ENCODE measurements around the gene ZG16B. TPM values are rescaled to one million over a fixed set of nuclear protein-coding genes. Genes with fewer than 3 reads are reported as not detected.
A peak's percentile ranks its signal among the peaks of the same experiment; 100 is the strongest.

ZG16B gene
- total RNA-seq, 1 experiment from 2014 or later = not detected

DNA sequence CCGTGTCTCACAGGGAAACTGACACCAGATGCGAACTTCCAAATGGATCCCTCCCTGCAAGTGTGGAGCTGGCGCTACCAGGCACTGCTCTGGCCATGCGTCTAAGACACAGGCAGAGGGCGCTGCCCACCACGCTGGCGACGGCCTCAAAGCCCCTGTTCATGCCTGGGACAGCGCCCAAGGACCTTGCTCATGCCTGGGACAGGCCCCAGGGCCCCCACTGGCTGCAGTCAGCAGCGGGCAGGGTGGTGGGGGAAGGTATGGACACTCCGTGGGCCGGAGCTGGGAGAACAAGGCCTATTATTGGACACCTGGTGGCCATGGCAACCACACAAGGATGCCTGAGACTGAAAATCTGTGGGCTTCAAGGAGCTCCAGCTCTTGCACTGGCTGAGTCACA lies 8.8 kb downstream of the ZG16B start:
- Histone ChIP-seq H2BK15ac (ENCODE audit: low read depth, low read length) (no peak overlapping the region), H2BK20ac (ENCODE audit: low read depth, low read length, poor library complexity, severe bottlenecking) (no peak overlapping the region), H2BK12ac (ENCODE audit: insufficient read length, low read depth, low read length) (no peak overlapping the region), H2BK120ac (ENCODE audit: low read depth, low read length, poor library complexity, severe bottlenecking) (no peak overlapping the region), H3K9ac (ENCODE audit: extremely low read depth, insufficient read length, low read length) (no peak overlapping the region), H3K79me1 (ENCODE audit: insufficient read depth, low read depth, low read length, poor library complexity, severe bottlenecking) (no peaks in the 10 kb centered on the region), H3K4ac (ENCODE audit: low read depth, low read length) (no peak overlapping the region), H2AK5ac (ENCODE audit: insufficient read length, low read length) (no peak overlapping the region), H3T11ph (ENCODE audit: low read length) (no peak overlapping the region), H2BK5ac (ENCODE audit: insufficient read length, low read length) (no peak overlapping the region), H3K23me2 (ENCODE audit: insufficient read length, low read depth, low read length, poor library complexity, severe bottlenecking) (no peaks in the 10 kb centered on the region), H3K27me3 (ENCODE audit: insufficient read depth, low read length) (no peaks in the 10 kb centered on the region; the same call in 1 of the 2 replicates), H4K5ac (ENCODE audit: insufficient read length, low read depth, low read length) (no peak overlapping the region), H3K23ac (ENCODE audit: insufficient read length, low read depth, low read length) (no peak overlapping the region), H3K4me2 (ENCODE audit: insufficient read depth, insufficient read length, low read length) (no peak overlapping the region), H3K14ac (ENCODE audit: insufficient read depth, low read length) (no peak overlapping the region), H4K8ac (replicated peaks; ENCODE audit: insufficient read length, low read depth, low read length) (no peak overlapping the region), H3K4me1 (ENCODE audit: insufficient read depth, low read length) (peaks cover 3% of the 10 kb centered on the region; the same call in 1 of the 2 replicates), H4K91ac (ENCODE audit: insufficient read length, low read depth, low read length) (no peak overlapping the region), H3K79me2 (ENCODE audit: insufficient read depth, low read length) (no peaks in the 10 kb centered on the region), H3K18ac (ENCODE audit: insufficient read length, low read depth, low read length) (no peak overlapping the region), H4K20me1 (ENCODE audit: control insufficient read depth, insufficient read depth, insufficient read length) (no peaks in the 10 kb centered on the region), H3K27ac (ENCODE audit: insufficient read length, low read depth, low read length) (no peak overlapping the region), H3K56ac (ENCODE audit: insufficient read length, low read depth, low read length) (no peak overlapping the region), H3K9me3 (ENCODE audit: control insufficient read depth, low read depth, low read length) (no peaks in the 10 kb centered on the region), H2AFZ (ENCODE audit: low read length) (no peak overlapping the region)
- WGBS (ENCODE audit: extremely low coverage, insufficient read length, low lambda C conversion rate) = no CpG with 5 or more reads among the region's 12 CpGs
- Mint-ChIP-seq H3K27ac (peak overlapping the region in 1 of 3 experiments; percentile 52; a peak in 1 of 7 replicates), H3K4me1 (peaks cover 17 to 19% of the 10 kb centered on the region in 2 experiments), H3K9me3 (peaks cover 0 to 3% of the 10 kb centered on the region in 2 experiments; a peak in 3 of 5 replicates), H3K4me3 (no peak overlapping the region), H3K27me3 (ENCODE audit: low read depth) (peaks cover 13% of the 10 kb centered on the region), H3K36me3 (ENCODE audit: insufficient read depth in 1 of 3, low read depth in 3 of 3) (no peaks in the 10 kb centered on the region)
- TF ChIP-seq, protein P1, sequence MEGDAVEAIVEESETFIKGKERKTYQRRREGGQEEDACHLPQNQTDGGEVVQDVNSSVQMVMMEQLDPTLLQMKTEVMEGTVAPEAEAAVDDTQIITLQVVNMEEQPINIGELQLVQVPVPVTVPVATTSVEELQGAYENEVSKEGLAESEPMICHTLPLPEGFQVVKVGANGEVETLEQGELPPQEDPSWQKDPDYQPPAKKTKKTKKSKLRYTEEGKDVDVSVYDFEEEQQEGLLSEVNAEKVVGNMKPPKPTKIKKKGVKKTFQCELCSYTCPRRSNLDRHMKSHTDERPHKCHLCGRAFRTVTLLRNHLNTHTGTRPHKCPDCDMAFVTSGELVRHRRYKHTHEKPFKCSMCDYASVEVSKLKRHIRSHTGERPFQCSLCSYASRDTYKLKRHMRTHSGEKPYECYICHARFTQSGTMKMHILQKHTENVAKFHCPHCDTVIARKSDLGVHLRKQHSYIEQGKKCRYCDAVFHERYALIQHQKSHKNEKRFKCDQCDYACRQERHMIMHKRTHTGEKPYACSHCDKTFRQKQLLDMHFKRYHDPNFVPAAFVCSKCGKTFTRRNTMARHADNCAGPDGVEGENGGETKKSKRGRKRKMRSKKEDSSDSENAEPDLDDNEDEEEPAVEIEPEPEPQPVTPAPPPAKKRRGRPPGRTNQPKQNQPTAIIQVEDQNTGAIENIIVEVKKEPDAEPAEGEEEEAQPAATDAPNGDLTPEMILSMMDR (conservative IDR thresholded peaks at IDR 0.05) = peak; percentile 97
- peak; percentile 91 for DNase-seq

Measured in H9 (cell line).